Gastrocnemius medialis (tissue), 4 donors: ENCODE data around the gene NACAD.

Source experiments
- POLR2A ChIP-seq, 2 donors: fragments of 450-650 bp; IDR thresholded peaks; one replicate each; pipeline ENCODE4 v1.6.1; 2017; ENCODE audit warnings: antibody characterized with exemption in 2 of 2, mild to moderate bottlenecking in 2 of 2, moderate library complexity in 2 of 2
- TF ChIP-seq, protein P1 (sequence below), 5 experiments: fragments of 450-650 bp in 3 of 5; fragments of 200-600 bp in 2 of 5; sonication (generic) in 2 of 5; IDR thresholded peaks in 4 of 5; conservative IDR thresholded peaks in 1 of 5; 1 replicate in 4 of 5; 2 replicates in 1 of 5; pipeline ENCODE4 v1.5.1; 2016 to 2019; ENCODE audit warnings: antibody characterized with exemption in 5 of 5, mild to moderate bottlenecking in 3 of 5, moderate library complexity in 3 of 5

DNA sequence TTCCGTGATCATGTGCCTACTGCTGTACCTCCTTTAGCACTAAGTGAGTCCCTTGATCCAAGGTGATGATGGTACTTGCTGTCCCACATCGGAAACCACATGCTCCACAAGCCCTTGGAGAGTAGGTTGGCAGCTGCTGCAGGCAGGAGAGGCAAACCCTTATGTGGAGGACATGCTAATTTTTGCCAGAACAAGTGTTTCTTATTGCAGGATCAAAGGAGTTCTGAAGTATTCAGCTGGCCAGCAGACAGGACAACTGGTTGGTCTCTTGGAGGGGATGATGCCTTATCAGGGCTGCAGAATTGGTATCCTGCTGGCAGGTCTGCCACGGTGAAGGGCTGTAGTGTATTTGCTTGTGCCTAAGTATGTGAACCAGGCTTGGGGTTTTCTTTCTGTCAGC, 36.8 kb downstream of the NACAD start:
- TF ChIP-seq POLR2A (IDR thresholded peaks at IDR 0.05), result no peak
- TF ChIP-seq, protein P1, sequence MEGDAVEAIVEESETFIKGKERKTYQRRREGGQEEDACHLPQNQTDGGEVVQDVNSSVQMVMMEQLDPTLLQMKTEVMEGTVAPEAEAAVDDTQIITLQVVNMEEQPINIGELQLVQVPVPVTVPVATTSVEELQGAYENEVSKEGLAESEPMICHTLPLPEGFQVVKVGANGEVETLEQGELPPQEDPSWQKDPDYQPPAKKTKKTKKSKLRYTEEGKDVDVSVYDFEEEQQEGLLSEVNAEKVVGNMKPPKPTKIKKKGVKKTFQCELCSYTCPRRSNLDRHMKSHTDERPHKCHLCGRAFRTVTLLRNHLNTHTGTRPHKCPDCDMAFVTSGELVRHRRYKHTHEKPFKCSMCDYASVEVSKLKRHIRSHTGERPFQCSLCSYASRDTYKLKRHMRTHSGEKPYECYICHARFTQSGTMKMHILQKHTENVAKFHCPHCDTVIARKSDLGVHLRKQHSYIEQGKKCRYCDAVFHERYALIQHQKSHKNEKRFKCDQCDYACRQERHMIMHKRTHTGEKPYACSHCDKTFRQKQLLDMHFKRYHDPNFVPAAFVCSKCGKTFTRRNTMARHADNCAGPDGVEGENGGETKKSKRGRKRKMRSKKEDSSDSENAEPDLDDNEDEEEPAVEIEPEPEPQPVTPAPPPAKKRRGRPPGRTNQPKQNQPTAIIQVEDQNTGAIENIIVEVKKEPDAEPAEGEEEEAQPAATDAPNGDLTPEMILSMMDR (IDR thresholded peaks at IDR 0.05 in 4 of 5, conservative IDR thresholded peaks at IDR 0.05 in 1 of 5), result no peak
